ENCODE results near the gene TPRKB.
"Not testable (repeated sequence)": the region's sequence is repeated elsewhere in the genome, so short reads cannot be mapped to it uniquely, and the experiment has no call there.

TPRKB gene

DNA sequence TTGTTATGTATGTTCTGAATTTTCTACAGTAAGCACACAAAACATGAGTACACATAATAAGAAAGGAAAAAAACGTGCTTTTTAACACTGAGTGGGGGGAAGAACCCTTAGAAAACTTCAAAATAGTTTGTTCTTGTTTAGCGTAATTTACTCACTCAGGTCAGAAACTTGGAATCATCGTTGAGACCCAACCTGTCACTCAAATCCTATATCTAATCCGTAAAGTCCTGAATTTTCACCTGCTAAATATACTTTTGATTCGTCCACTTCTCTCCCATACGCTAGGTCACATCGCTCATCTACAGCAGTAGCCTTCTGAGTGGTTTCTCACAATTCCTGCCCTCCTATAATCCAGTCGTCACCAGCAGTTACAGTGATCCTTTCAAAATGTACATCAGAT lies 767 bp downstream of the TPRKB start:
- DNase-seq = no peak

DNA sequence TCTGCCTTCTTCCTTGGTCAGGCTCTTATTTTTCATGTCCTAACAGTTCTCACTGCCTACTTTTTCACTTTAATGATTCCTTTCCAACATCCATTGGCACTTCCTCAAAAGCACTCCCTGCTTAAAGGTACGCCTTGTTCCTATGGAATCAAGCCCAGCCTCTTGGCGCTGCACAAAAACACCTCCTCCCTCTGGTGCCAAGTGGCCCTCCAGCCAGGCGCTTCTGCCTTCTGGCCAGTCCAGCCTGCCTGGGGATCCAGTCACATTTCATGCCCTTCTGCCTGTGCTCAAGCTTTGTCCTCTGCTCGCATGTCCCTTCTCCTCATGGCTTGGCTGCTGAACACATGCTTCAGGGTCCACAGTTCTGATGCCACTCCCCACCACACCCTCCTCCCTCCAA lies 6.3 kb downstream of the TPRKB start:
- no peak for DNase-seq

DNA sequence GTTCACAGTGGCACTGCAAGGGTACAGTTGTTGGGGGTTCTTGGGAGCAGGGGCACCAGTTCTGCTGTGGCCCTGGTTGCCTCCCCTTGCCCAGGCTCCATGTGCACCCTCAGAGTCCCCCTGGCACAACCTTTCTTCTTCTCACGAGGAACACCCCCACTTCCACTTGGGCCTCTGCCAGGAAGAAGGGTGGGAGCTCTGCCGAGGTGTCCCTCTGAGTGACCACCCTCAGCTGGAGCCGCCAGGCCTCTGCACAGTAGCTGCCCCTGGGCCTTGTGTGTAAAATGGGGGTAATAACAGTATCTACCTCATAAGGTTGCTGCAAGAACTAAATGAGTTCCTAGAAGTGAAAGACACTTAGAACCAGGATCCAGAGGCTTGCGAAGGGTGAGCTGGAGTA lies 8.4 kb downstream of the TPRKB start:
- no peak for DNase-seq

DNA sequence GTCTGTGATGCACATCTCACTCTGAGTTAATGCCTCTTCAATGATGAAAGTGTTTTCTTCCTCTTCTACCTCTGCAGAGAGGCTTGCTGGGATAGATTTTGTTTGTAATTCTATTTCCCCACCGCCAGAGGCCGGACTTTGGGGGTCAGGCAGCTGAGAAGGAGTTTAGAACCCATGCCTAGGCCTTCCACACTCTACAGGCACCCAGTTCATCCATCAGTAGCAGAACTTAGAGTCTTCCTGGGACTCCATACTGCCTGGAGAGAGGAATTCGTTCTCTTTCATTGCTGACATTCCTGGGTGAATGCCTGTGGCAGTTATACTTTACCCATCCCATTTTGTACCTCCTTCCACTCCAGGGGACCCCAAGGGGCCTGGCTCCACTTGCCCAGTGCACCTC lies 9.1 kb downstream of the TPRKB start:
- DNase-seq = no peak

DNA sequence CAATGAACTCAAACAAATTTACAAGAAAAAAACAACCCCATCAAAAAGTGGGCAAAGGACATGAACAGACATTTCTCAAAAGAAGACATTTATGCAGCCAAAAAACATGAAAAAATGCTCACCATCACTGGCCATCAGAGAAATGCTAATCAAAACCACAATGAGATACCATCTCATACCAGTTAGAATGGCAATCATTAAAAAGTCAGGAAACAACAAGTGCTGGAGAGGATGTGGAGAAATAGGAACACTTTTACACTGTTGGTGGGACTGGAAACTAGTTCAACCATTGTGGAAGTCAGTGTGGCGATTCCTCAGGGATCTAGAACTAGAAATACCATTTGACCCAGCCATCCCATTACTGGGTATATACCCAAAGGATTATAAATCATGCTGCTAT lies 10.5 kb downstream of the TPRKB start:
- not testable (repeated sequence) for DNase-seq

DNA sequence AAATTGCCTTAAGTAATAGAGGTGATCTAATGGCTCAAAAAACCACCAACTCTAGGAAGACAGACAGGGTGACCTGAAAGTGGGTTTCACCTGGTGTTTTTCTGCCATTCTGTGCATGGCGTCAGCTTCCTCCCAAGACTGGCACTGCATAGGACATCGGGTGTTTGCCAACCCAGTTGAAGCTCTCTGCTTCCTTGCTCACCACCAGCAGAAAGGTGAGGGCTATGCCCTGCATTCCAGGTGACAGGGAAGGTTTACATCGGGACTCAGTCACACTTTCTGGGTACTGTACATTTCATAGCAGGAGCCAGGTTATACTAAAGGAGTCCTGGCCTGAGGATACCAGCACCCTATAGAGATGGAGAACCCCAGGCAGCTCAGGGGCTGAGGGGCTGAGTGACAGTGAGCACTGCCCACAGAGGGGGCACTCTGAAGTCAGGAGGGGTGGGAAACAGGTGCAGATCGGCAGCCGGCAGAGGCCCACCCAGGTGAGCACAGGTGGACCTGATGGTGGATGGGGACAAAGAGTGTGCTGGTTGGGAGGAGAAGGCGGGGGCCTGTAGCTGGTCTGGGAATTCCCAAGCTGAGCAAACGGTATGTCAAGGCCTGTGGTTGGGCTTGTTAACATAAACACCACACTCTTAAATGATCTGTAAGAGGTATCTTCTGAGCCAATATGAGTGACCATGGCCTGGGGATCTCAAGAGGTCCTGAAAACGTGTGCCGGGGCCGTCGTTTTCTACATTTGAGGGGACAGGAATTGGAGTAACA lies 18.1 kb downstream of the TPRKB start:
- no peak for DNase-seq

DNA sequence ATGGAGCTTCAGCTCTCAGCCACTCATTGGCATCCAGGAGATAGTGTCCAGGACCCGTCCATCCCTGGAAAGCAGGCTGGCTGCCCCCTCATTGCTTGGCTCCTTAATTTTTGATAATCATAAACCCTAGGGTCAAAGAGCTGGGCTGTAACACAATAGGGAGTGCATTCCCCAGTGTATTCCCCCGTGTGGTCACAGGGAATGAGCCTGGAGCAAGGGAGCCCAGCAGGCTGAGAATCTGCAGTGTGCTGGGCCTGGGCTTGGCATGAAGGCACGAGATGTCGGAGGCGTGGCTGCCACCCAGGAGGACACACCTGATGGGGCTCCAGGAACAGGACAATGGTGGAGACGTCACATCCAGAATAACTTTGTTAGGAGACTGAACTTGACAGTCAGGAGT lies 18.7 kb downstream of the TPRKB start:
- DNase-seq = no peak

DNA sequence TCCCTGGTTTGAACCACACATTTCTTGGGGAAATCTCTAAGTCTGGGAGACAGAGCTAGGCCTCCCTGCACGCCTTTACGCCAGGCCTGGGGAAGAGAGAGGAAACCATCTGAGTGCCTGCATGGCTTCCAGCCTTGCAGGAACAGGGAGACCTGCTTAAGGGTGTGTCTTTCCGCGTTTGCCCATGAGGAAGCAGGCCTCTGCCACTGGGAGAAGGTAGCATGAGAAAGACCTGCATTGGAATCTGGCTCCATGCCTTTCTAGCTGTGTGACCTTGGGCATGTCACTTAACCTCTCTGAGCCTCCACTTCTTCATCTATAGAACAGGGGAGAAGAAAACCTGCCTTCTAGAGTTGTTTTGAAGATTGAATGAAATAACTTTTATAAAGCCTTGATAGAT lies 19.4 kb downstream of the TPRKB start:
- DNase-seq = not testable (repeated sequence)

DNA sequence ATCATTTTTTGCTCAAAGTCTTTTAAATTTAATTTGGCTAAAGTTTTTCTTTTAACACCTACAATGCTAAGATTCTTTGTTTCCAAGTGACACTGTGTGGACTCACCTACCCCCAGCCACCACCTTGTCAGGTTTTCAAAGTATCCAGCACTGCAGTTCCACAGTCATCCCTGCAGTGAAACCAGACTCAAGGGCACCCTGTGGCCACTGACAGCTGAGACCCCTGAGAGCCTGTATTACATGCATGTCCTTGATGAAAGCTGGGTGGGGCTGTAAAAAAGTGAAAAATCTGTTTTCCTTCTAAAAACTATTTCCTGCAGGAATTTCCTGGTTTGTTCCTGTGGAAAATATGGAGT lies 19.9 kb downstream of the TPRKB start:
- no peak for DNase-seq

DNA sequence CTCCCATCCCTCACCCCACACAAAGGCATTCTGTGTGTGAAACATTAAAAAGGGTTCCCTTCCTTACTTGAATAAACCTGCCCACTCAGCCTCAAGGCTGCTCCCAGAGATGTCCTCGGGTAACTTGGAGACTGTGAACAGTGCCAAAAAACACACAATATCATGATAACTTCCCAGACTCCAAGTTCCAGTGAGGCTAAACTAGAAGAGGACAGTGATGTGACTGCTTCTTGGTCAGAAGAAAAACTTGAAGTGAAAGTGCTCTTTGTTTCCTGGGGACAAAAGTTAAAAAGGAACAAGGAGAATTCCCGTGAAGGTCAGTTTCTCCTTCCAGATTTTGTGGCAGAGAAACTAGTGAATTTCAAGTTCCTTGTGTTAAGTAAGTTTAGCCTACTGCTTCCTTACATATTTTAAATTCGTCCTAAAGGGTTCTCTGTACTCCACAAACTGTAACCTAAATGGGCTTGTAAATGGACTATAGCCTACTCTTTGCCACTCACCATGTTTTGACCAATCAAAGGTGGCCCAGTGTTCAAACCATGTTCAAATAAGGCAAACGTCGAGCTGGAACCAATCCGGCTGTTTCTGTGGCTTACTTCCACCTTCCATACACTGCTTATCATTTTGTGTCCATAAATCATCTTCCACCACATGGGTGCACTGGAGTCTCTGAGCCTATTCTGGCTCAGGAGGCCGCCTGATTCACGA lies 20.4 kb downstream of the TPRKB start:
- DNase-seq = no peak

DNA sequence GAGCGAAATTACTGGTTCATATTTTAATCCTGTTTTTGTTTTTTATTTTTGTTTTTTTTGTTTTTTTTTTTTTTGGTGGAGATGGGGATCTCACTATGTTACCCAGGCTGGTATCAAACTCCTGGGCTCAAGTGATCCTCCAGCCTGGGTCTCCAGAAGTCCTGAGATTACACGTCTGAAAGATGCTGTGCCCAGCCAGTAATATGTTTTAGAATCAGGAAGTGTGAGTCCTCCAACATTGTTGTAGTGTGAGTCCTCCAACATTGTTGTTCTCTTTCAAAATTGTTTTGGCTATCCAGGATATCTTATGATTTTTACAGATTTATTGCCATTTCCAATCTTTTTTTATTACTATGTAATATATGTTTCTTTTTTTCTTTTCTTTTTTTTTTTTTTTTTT lies 23.1 kb downstream of the TPRKB start:
- no peak for DNase-seq

DNA sequence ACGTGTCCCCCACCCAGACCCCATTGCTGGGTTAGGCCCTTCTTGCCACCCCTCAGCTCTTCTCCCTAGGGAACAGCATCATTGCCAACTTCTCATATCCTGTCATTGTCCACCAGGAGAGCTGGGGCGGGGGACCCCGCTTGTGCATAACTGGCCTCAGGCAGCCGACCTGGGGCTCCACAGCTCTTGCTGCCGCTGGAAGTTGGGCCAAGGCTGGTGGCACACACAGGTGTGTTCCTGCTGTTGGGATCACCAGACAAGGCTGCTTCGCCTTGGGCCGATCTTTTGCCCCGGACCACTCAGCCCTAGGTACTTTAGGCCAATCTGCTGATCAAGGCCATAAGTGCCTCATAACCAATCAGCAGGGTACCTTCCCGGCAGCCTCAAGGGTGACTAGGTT lies 28.6 kb downstream of the TPRKB start:
- no peak for DNase-seq

DNA sequence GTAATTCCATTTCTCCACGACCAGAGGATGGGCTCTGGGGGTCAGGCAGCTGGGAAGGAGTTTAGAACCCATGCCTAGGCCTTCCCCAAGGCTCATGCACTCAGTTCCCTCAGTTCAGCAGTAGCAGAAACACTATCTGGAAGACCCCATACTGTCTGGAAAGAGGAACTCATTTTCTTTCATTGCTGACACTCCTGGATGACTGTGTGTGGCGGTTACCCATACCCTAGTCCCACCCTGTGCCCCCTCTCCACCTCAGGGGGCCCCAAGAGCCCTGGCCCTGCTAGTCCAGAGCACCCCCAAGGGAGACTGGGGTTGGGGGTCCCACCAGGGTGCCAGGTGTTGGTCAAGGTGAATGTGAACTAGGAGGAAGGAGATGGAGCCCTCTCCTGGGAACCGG lies 29.5 kb downstream of the TPRKB start:
- no peak for DNase-seq

DNA sequence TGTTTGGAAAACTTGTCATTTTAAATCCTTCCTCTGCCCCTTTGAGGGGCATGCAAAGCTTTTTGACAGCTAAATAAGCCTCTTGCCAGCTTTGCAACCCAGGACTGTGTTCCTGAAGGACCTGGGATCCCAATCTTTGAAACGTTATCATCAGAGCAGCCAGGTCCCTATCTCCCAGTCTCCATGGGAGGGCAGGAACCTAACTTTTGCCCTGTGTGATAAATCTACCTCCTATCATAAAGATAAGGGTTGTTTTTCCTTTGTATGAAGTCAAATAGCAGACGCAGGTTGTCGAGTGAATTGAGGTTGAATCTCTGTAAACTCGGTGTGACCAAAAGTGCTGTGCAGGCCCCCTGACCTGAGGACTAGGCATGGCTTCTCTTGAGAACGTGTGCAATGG lies 30.1 kb downstream of the TPRKB start:
- DNase-seq = no peak

DNA sequence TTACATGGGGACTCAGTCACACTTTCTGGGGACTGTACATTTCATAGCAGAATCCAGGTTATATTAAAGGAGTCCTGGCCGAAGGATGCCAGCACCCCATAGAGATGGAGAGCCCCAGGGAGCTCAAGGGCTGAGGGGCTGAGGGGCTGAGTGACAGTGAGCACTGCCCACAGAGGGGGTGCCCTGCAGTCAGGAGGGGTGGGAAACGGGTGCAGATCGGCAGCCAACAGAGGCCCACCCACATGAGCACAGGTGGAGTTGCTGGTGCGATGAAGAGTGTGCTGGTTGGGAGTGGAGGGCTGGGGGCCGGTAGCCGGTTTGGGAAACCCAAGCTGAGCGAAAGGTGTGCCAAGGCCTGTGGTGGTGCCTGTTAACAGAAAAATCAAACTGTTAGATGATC lies 32.1 kb downstream of the TPRKB start:
- DNase-seq = no peak

DNA sequence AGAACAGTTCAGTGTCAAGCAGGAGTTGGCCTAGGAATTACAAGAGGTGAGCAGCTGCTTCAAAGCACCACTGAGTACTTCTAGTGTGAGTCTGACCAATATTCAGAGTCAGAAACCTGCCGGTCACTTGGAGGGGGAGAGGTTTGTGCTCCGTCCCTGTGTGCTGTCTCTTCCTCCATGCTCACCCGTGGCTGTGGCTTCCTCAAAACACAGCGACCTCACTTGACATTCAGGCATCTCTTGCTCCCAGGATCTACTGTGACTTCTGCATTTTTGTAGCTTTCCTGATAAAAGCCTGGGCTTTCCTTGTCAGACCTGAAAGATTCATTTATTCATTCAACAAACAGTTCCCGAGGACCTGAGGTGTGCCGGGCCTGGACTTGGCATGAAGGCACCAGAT lies 32.9 kb downstream of the TPRKB start:
- DNase-seq = no peak

DNA sequence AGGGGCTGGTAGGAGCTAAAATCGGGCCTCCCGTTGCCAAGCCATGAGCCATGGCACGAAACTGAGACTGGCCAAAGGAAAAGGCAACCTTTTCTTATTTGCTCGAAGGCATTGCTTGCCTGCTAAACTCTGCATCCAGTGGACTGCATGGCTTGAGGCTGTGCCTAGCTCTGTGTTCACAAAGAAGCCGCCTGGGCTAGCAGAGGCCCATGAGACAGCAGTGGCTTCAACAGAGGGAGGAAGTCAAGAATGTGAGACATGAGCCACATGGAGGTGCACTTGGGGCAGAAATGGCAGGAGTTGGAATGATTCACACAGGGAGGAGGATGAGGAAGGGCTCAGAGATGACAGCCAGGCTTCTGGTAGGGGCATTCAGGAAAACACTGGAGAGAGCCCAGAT lies 33.5 kb downstream of the TPRKB start:
- DNase-seq = no peak

DNA sequence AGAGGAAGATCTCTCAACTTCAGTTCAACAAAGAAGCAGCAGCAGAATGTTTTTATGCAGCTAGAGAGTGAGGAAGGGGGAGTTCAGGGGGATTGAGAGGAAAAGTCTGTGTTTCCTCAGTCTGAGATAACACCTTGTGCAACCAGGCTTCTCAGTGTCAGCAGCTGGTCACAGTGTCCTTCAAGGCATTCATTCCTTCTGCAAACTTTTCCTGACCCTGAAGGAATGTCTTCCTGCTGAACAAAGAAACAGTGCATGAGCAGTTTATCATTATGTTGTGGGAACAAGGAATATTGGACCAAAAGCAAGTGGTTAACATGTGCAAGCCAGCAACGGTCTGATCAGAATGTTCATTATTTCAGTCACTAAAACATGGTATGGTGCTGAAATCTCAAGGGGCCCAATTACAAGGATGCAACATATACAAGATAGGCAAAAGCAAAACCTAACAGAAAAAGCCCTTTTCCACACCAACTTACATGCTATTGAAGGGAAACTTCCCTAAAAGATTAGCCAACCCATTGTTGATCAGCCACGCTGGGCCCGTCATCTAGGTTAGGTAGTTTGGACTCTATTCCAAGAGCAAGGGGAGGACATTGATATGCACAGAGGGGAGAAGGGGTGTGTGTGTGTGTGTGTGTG lies 34.2 kb downstream of the TPRKB start:
- not testable (repeated sequence) for DNase-seq

DNA sequence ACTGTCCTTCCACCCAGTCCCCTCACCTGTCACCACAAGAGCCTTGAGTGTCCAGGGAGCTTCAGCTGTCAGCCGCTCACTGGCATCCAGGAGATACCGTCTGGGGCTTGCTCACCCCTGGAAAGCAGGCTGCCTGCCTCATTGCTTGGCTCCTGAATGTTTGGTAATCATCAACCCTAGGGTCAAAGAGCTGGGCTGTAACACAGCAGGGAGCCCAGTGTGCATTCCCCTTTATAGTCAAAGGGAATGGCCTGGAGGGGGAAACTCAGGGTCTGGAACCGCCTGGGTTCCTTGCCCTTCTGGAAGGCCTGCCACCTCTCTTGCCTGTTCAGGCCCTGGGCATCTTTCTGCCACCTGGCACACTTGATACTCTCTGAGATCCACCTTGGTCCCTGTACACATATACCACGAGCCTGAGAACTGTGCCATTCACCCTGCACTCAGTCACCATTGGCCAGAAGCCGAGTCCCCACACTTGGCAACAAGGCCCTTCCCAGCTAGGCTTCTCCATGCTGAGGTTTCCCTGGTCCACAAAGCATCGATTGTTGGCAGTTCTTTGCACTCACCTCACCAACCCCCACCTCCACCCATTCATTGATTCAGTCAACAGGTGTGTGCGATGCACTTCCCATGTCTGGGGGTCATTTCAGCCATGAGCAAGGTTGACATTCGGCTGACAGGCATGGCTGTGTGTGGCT lies 35.0 kb downstream of the TPRKB start:
- DNase-seq = no peak

DNA sequence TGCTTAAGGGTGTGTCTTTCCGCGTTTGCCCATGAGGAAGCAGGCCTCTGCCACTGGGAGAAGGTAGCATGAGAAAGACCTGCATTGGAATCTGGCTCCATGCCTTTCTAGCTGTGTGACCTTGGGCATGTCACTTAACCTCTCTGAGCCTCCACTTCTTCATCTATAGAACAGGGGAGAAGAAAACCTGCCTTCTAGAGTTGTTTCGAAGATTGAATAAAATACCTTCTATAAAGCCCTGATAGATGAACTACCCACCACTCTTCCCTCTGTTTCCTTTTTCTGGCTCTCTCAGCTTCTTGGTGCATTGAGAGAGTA lies 35.7 kb downstream of the TPRKB start:
- DNase-seq = not testable (repeated sequence)

DNA sequence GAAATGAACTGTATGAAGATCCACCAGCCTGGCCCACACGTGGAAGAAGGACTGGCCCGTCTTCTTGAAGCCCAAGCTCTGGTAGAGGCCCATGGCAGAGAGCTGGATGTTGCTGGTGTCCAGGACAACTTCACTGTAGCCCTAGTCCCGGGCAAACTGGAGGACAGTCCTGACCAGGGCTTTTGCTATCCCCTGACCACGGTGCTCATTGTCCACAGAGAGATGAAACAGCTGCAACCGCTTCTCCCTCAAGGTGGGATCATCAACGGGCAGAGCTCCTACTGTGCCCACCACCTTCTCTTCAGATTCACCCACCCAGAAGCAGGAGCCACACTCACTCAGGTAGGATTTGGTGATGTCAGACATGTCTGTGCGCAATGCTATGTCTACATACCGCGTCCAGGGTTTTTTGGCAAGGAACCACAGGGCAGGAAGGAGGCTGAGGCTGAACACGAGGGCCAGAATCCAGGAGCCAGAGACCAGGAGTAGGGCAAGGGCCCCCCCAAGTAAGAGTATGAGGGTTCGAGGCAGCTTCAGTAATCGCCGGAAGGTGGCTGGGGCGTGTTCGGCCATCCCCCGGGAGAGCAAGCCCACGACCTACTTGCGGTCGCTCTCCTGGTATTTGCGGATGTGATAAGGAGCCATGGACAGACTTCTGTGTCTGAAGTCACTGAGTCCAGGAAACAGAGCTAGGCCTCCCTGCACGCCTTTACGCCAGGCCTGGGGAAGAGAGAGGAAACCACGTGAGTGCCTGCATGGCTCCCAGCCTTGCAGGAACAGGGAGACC lies 36.3 kb downstream of the TPRKB start:
- no peak for DNase-seq

DNA sequence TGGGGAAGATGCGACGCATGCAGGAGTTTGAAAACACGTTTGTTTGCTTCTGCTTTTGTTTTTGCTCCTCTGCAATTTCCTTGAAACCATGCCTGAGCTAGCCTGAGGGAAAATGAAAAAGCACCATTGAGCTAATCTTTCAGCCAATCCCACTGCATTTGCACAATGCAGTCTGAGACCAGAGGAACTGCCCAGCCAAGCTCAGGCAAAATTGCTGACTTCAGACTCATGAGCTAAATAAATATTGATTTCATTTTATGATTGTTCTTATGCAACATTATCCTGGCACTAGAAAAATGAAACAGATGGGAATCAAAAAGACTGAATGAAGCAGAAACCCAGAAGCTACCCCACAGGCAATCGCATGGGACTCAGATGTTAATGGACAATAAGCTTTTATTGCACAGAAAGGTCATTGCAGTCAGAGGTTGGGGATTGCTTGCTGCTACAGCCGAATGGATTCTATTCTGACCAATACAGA lies 37.0 kb downstream of the TPRKB start:
- no peak for DNase-seq

DNA sequence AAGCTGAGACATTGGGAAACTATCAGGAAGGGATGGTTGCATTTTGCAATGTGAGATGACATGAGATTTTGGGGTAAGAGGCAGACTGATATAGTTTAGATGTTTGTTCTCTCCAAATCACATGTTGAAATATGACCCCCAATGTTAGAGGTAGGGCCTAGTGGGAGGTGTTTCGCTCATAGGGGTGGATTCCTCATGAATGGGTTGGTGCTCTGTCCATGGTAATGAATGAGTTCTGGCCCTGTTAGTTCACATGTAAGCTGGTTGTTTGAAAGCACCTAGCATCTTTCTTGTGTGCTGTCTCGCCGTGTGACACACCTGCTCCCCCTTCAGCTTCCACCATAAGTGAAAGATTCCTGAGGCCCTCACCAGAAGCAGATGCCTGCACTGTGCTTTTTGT lies 37.7 kb downstream of the TPRKB start:
- DNase-seq = no peak

Data from stimulated activated CD4-positive, alpha-beta T cell treated with anti-CD3 and anti-CD28 coated beads, Interleukin-4, amount 100 ng/mL, for 4 hours (primary cell).